B cell (primary cell): ENCODE data around the gene ITPRIPL1. TPM values are rescaled to one million over a fixed set of nuclear protein-coding genes. Genes with fewer than 3 reads are reported as not detected.

Source experiments
- ATAC-seq: fragments of 200-7000 bp; cut with Tn5 transposase; one replicate; pipeline ENCODE4 v1.10.0; 2021; ENCODE audit warnings: low read depth, mild to moderate bottlenecking, moderate number of reproducible peaks, moderate library complexity
- CTCF ChIA-PET: fragments of 350-600 bp; sonication (Branson Sonifier 250); formaldehyde crosslinking; loops from one replicate; lab custom pipeline; 2021; ENCODE audit warnings: antibody characterized with exemption, inconsistent platforms; lab: Charles Lee
- POLR2A ChIA-PET: fragments of 350-600 bp; sonication (Branson Sonifier 250); formaldehyde crosslinking; loops from one replicate; lab custom pipeline; 2021; ENCODE audit warnings: antibody characterized with exemption; lab: Charles Lee
- DNase-seq: peaks from one replicate; pipeline ENCODE4 v3.0.0; 2013
- H2AFZ ChIP-seq: 2 replicates; pipeline ENCODE4 v1.6.1; 2012; ENCODE audit warnings: mild to moderate bottlenecking, low read depth, low read length; ENCODE audit not compliant: insufficient read depth, poor library complexity, severe bottlenecking
- H3K27ac ChIP-seq, 2 donors: 1 replicate in 1 of 2; 2 replicates in 1 of 2; pipeline ENCODE4 v1.5.1; 2012 to 2013; ENCODE audit warnings: low read length in 2 of 2, mild to moderate bottlenecking in 2 of 2, moderate library complexity in 1 of 2
- H3K27me3 ChIP-seq, 4 experiments: fragments of 200-600 bp in 1 of 4; sonication (generic) in 1 of 4; replicated peaks in 1 of 4; 1 replicate in 2 of 4; 2 replicates in 2 of 4; pipeline versions ENCODE4 v1.6.1 to v1.7.0; 2013 to 2016; ENCODE audit warnings: low read length in 3 of 4, mild to moderate bottlenecking in 2 of 4, mixed read lengths in 1 of 4, moderate library complexity in 1 of 4; ENCODE audit not compliant: insufficient read depth in 4 of 4, control insufficient read depth in 3 of 4; ENCODE audit errors: control extremely low read depth in 1 of 4
- H3K36me3 ChIP-seq, 2 experiments: replicated peaks in 1 of 2; 1 replicate in 1 of 2; 2 replicates in 1 of 2; pipeline versions ENCODE4 v1.6.1 to v1.7.1; 2013; ENCODE audit warnings: low read length in 1 of 2; ENCODE audit not compliant: insufficient read depth in 2 of 2, control insufficient read depth in 1 of 2; ENCODE audit errors: control extremely low read depth in 1 of 2, extremely low read depth in 1 of 2
- H3K4me1 ChIP-seq, 2 donors: fragments of 200-600 bp in 1 of 2; sonication (generic) in 1 of 2; 1 replicate in 1 of 2; 2 replicates in 1 of 2; pipeline versions ENCODE4 v1.5.1 to v1.6.1; 2013 to 2017; ENCODE audit warnings: low read length in 2 of 2; ENCODE audit not compliant: control insufficient read depth in 2 of 2, insufficient read depth in 2 of 2
- H3K4me2 ChIP-seq: replicated peaks from 2 replicates; pipeline ENCODE3; 2012; ENCODE audit warnings: mild to moderate bottlenecking, low read depth, low read length; ENCODE audit not compliant: poor library complexity, severe bottlenecking
- H3K4me3 ChIP-seq, 5 experiments: fragments of 200-600 bp in 1 of 5; sonication (generic) in 1 of 5; 1 replicate in 3 of 5; 2 replicates in 2 of 5; pipeline versions ENCODE4 v1.5.1 to v1.7.0; 2011 to 2016; ENCODE audit warnings: low read length in 4 of 5, mild to moderate bottlenecking in 4 of 5, low read depth in 2 of 5, control low read depth in 1 of 5, moderate library complexity in 1 of 5; ENCODE audit not compliant: insufficient read depth in 1 of 5; ENCODE audit errors: control extremely low read depth in 1 of 5, extremely low read depth in 1 of 5
- H3K79me2 ChIP-seq: fragments of 200-600 bp; sonication (generic); one replicate; pipeline ENCODE4 v1.6.0; 2016; ENCODE audit warnings: low read length; ENCODE audit not compliant: control insufficient read depth, insufficient read depth
- H3K9ac ChIP-seq: fragments of 200-600 bp; sonication (generic); 2 replicates; pipeline ENCODE4 v1.6.1; 2017; ENCODE audit warnings: mild to moderate bottlenecking, low read length, moderate library complexity
- H3K9me3 ChIP-seq, 3 donors: one replicate each; pipeline versions ENCODE4 v1.6.1 to v1.7.1; 2013; ENCODE audit warnings: low read length in 2 of 3; ENCODE audit not compliant: control insufficient read depth in 2 of 3, insufficient read depth in 1 of 3; ENCODE audit errors: control extremely low read depth in 1 of 3
- H4K20me1 ChIP-seq: 2 replicates; pipeline ENCODE4 v1.6.0; 2012; ENCODE audit warnings: mild to moderate bottlenecking, low read length; ENCODE audit not compliant: insufficient read depth, control insufficient read depth, poor library complexity, severe bottlenecking
- H3K27ac Mint-ChIP-seq: one replicate; pipeline ENCODE4 v1.8.0; 2021; ENCODE audit warnings: mixed read lengths
- H3K27me3 Mint-ChIP-seq: one replicate; pipeline ENCODE4 v1.8.0; 2021; ENCODE audit warnings: mixed read lengths
- H3K4me1 Mint-ChIP-seq: one replicate; pipeline ENCODE4 v1.8.0; 2021; ENCODE audit warnings: mixed read lengths
- H3K4me3 Mint-ChIP-seq: one replicate; pipeline ENCODE4 v1.8.0; 2021; ENCODE audit warnings: mixed read lengths
- H3K9me3 Mint-ChIP-seq: one replicate; pipeline ENCODE4 v1.8.0; 2022; ENCODE audit warnings: mixed read lengths; ENCODE audit not compliant: insufficient read depth
- EZH2 ChIP-seq: IDR thresholded peaks from 2 replicates; pipeline ENCODE4 v1.6.1; 2012; ENCODE audit warnings: borderline replicate concordance, low read depth, mild to moderate bottlenecking, moderate library complexity, low read length; ENCODE audit not compliant: insufficient read depth, poor library complexity, severe bottlenecking
- WGBS: methylation state at CpG from one replicate; pipeline ENCODE4 v1.1.5; 2013; ENCODE audit warnings: missing lambda C conversion rate; ENCODE audit not compliant: insufficient coverage; 5-methylcytosine and 5-hydroxymethylcytosine counted together
- intact Hi-C: fragments of 100-400 bp; cut with micrococcal nuclease; formaldehyde crosslinking; loops from one replicate; pipeline ENCODE4 v1.10.0; 2022
- polyA plus RNA-seq: library from polyadenylated mRNA; depleted of rRNA; stranded (reverse); fragments of >200 nt; gene quantifications from 2 replicates; pipeline ENCODE4 v1.2.3, GENCODE V29; 2012
- total RNA-seq, 2 donors: library from RNA; stranded (reverse); fragments of 120-200 nt in 1 of 2; gene quantifications; 1 replicate in 1 of 2; 2 replicates in 1 of 2; pipeline versions ENCODE4 v1.2.3 to v1.2.4, GENCODE V29; 2013 to 2022
- TF ChIP-seq, protein P1 (sequence below): fragments of 200-600 bp; IDR thresholded peaks from one replicate; pipeline ENCODE4 v1.8.0; 2022; ENCODE audit warnings: antibody characterized with exemption, mild to moderate bottlenecking

ITPRIPL1 gene
- total and polyA plus RNA-seq, 2 donors (not counting 1 experiment from before 2014, with no cell fraction given), result 1.8 to 4.2 TPM

DNA sequence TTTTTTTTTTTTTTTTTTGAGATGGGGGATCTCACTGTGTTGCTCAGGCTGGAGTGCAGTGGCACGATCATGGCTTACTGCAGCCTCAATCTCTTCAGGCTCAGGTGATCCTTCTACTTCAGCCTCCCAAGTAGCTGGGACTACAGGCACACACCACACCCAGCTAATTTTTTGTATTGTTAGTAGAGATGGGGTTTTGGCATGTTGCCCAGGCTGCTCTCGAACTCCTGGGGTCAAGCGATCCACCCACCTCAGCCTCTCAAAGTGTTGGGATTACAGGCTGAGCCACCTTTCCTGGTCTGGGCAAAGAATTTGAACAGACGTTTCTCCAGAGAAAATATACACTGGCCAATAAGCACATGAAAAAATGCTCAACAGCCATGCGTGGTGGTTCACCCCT is 16.9 kb upstream of the ITPRIPL1 start:
- Histone ChIP-seq H3K9me3 (no peaks in the 10 kb centered on the region), H3K27me3 (no peaks in the 10 kb centered on the region), H3K4me3 (no peak overlapping the region), H3K79me2 (peaks cover 38% of the 10 kb centered on the region), H2AFZ (no peak overlapping the region), H3K36me3 (peaks cover 0 to 14% of the 10 kb centered on the region in 2 experiments), H3K4me1 (peaks cover 16 to 18% of the 10 kb centered on the region in 2 donors), H3K9ac (no peak overlapping the region), H3K4me2 (no peak overlapping the region), H3K27ac (no peak overlapping the region), H4K20me1 (peaks cover 2% of the 10 kb centered on the region)
- Mint-ChIP-seq H3K27me3 (no peaks in the 10 kb centered on the region), H3K4me1 (peaks cover 28% of the 10 kb centered on the region), H3K27ac (no peak overlapping the region), H3K9me3 (no peaks in the 10 kb centered on the region), H3K4me3 (no peak overlapping the region)
- ChIA-PET CTCF (interaction anchor here (0.6 kb wide), 1 partner anchor 548 kb away, joined by 4 read pairs; no protein-coding TSS in a partner anchor), POLR2A (interaction anchor here (0.7 to 1.7 kb wide), 2 partner anchors 13 to 34 kb away, joined by 4 read pairs; no protein-coding TSS in a partner anchor)
- DNase-seq (no peak), ATAC-seq (no peak)
- 100% methylated on average over 2 of the region's 5 CpGs for WGBS
- TF ChIP-seq, protein P1, sequence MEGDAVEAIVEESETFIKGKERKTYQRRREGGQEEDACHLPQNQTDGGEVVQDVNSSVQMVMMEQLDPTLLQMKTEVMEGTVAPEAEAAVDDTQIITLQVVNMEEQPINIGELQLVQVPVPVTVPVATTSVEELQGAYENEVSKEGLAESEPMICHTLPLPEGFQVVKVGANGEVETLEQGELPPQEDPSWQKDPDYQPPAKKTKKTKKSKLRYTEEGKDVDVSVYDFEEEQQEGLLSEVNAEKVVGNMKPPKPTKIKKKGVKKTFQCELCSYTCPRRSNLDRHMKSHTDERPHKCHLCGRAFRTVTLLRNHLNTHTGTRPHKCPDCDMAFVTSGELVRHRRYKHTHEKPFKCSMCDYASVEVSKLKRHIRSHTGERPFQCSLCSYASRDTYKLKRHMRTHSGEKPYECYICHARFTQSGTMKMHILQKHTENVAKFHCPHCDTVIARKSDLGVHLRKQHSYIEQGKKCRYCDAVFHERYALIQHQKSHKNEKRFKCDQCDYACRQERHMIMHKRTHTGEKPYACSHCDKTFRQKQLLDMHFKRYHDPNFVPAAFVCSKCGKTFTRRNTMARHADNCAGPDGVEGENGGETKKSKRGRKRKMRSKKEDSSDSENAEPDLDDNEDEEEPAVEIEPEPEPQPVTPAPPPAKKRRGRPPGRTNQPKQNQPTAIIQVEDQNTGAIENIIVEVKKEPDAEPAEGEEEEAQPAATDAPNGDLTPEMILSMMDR, result no peak
- TF ChIP-seq EZH2, result no peak
- intact Hi-C loops, result no loop called here

DNA sequence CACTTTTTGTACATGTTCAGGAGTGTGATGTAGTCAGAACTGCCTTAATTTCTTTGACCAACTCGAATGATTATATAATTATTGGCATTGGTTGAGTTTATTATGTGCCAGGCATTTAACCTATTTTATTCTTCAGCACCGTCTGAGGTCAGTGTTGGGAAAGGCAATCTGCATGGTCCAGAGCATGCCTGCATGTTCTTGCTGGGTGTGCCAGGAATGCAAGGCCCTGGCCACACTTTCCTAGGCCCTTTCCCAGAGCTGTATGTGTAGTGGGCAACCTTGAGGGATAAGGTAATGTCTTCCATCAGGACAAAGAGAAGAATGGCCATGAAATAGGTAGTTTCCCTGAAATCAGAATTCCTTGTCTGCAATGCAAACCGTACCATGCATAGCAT is 10.1 kb upstream of the ITPRIPL1 start:
- H3K9me3 ChIP-seq, result no peaks in the 10 kb centered on the region
- no peak overlapping the region for H3K4me3 Mint-ChIP-seq
- no peaks in the 10 kb centered on the region for H3K9me3 Mint-ChIP-seq
- H3K9ac ChIP-seq, result no peak overlapping the region
- ATAC-seq (no peak), DNase-seq (no peak)
- no peak overlapping the region for H3K4me3 ChIP-seq
- no peaks in the 10 kb centered on the region for H3K79me2 ChIP-seq
- H3K4me1 ChIP-seq, result peaks cover 15 to 18% of the 10 kb centered on the region in 2 donors
- TF ChIP-seq, protein P1, result no peak
- TF ChIP-seq EZH2, result no peak
- no peak overlapping the region for H3K4me2 ChIP-seq
- no peaks in the 10 kb centered on the region for H3K27me3 ChIP-seq
- H3K36me3 ChIP-seq, result no peaks in the 10 kb centered on the region
- POLR2A ChIA-PET, result no interaction called here
- H3K4me1 Mint-ChIP-seq, result peaks cover 21% of the 10 kb centered on the region
- no peaks in the 10 kb centered on the region for H4K20me1 ChIP-seq
- intact Hi-C loops, result no loop called here
- CTCF ChIA-PET, result interaction anchor here (0.7 kb wide), 1 partner anchor 110 kb away, joined by 4 read pairs; no protein-coding TSS in a partner anchor
- no peak overlapping the region for H3K27ac ChIP-seq
- no peak overlapping the region for H2AFZ ChIP-seq
- H3K27ac Mint-ChIP-seq, result peak overlapping the region; percentile 37
- WGBS, result 69% methylated on average over 2 of the region's 3 CpGs
- no peaks in the 10 kb centered on the region for H3K27me3 Mint-ChIP-seq
